Fibroblast of lung (primary cell): ENCODE measurements around the gene CBFA2T3. TPM values are rescaled to one million over a fixed set of nuclear protein-coding genes. Genes with fewer than 3 reads are reported as not detected.

ENCODE experiments used
- DNase-seq, 2 donors: peaks; one replicate each; pipeline versions ENCODE4 v3.0.0 to v3.0.0-alpha.2; 2010; ENCODE audit warnings: low read depth in 2 of 2
- H2AFZ ChIP-seq: 2 replicates; pipeline ENCODE4 v1.5.1; 2012; ENCODE audit warnings: low read length, control low read depth, inconsistent platforms
- H3K27ac ChIP-seq: 2 replicates; pipeline ENCODE4 v1.5.1; 2011; ENCODE audit warnings: low read length, control low read depth; ENCODE audit not compliant: insufficient read depth
- H3K27me3 ChIP-seq: 2 replicates; pipeline ENCODE4 v1.5.1; 2011; ENCODE audit warnings: mild to moderate bottlenecking, low read length; ENCODE audit not compliant: control insufficient read depth, insufficient read depth
- H3K36me3 ChIP-seq: 2 replicates; pipeline ENCODE4 v1.5.1; 2011; ENCODE audit warnings: low read length; ENCODE audit not compliant: control insufficient read depth, insufficient read depth
- H3K4me1 ChIP-seq: 2 replicates; pipeline ENCODE4 v1.5.1; 2011; ENCODE audit warnings: low read length; ENCODE audit not compliant: control insufficient read depth, insufficient read depth; ENCODE audit errors: extremely low read depth
- H3K4me2 ChIP-seq: 2 replicates; pipeline ENCODE4 v1.5.1; 2011; ENCODE audit warnings: low read length, control low read depth; ENCODE audit not compliant: insufficient read depth; ENCODE audit errors: extremely low read depth
- H3K4me3 ChIP-seq, 4 experiments: fragments of 200-600 bp in 1 of 4; sonication (generic) in 1 of 4; replicated peaks in 1 of 4; 2 replicates each; pipeline ENCODE4 v1.5.1; 2011 to 2016; ENCODE audit warnings: low read length in 4 of 4, low read depth in 3 of 4, mild to moderate bottlenecking in 3 of 4, control low read depth in 2 of 4, inconsistent platforms in 1 of 4, mixed read lengths in 1 of 4; ENCODE audit not compliant: insufficient read depth in 1 of 4; ENCODE audit errors: control extremely low read depth in 1 of 4
- H3K79me2 ChIP-seq: 2 replicates; pipeline ENCODE4 v1.5.1; 2012; ENCODE audit warnings: mild to moderate bottlenecking, low read length, inconsistent platforms; ENCODE audit not compliant: control insufficient read depth, insufficient read depth
- H3K9ac ChIP-seq: 2 replicates; pipeline ENCODE4 v1.5.1; 2011; ENCODE audit warnings: mild to moderate bottlenecking, low read length, control low read depth; ENCODE audit not compliant: insufficient read depth
- H3K9me3 ChIP-seq: 2 replicates; pipeline ENCODE4 v1.5.1; 2012; ENCODE audit warnings: low read depth, low read length; ENCODE audit not compliant: control insufficient read depth, insufficient read depth
- H4K20me1 ChIP-seq: 2 replicates; pipeline ENCODE4 v1.5.1; 2011; ENCODE audit warnings: low read length; ENCODE audit not compliant: control insufficient read depth, insufficient read depth; ENCODE audit errors: extremely low read depth
- CTCF ChIP-seq, 2 donors: IDR thresholded peaks in 1 of 2; conservative IDR thresholded peaks in 1 of 2; 1 replicate in 1 of 2; 2 replicates in 1 of 2; pipeline ENCODE4 v1.5.1; 2011 to 2012; ENCODE audit warnings: low read length in 2 of 2, control low read depth in 1 of 2, inconsistent platforms in 1 of 2, low read depth in 1 of 2, mild to moderate bottlenecking in 1 of 2
- EZH2 ChIP-seq: IDR thresholded peaks from 2 replicates; pipeline ENCODE4 v1.5.1; 2012; ENCODE audit warnings: low read length, control low read depth, mild to moderate bottlenecking; ENCODE audit errors: missing control alignments
- polyA plus RNA-seq, 2 donors: library from polyadenylated mRNA; depleted of rRNA in 1 of 2; stranded (reverse) in 1 of 2; unstranded in 1 of 2; fragments of >200 nt; gene quantifications; 2 replicates each; pipeline ENCODE4 v1.2.1, GENCODE V29; 2011 to 2012; ENCODE audit warnings: missing spikeins in 1 of 2
- total RNA-seq: library from RNA; depleted of rRNA; stranded (reverse); fragments of >200 nt; gene quantifications from 2 replicates; pipeline ENCODE4 v1.2.1, GENCODE V29; 2014

CBFA2T3 gene
- total and polyA plus RNA-seq, 2 donors (not counting 1 experiment from before 2014, with no cell fraction given): under 0.01 to 0.05 TPM

DNA sequence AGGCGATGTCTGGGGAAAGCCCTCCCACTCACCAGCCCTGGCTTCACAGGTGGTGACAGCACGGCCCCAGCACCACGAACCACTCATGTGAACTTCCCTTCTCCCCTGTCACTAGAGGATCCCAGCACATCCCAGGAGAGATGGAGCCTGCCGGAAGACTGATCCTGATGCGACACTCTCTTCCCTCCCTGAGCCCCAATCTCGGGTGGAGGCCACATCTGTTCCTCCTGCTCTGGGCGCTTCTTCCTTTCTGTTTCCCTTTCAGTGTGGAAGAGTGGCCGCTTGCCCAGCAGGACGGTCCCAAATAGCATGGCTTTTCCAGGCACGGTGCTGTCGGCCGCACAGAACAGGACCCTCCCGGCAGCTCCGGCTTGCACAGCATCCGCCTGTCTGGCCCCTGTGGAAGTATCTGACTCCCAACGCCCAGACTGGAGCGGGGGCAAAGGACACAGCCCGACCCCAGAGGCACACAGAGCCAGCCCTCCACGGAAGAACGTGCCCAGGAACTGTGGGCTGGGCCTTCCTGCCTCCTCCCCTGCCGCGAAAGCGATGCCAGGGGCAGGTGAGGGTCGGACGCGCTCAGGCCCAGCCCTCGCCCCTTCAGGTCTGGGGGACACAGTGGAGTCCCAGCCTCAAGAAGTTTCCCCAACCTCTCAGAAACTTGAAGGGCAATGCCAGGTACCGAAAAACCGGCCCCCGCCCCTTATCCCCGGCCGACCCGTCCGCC, 37.6 kb downstream of the CBFA2T3 start:
- Histone ChIP-seq H3K79me2 (no peaks in the 10 kb centered on the region), H3K4me3 (no peak overlapping the region), H3K9me3 (no peaks in the 10 kb centered on the region), H3K4me1 (no peaks in the 10 kb centered on the region), H3K4me2 (no peak overlapping the region), H3K9ac (no peak overlapping the region), H3K36me3 (no peaks in the 10 kb centered on the region), H3K27ac (no peak overlapping the region), H2AFZ (no peak overlapping the region), H4K20me1 (no peaks in the 10 kb centered on the region), H3K27me3 (peaks cover 55% of the 10 kb centered on the region)
- TF ChIP-seq CTCF (conservative IDR thresholded peaks at IDR 0.05 in 1 of 2, IDR thresholded peaks at IDR 0.05 in 1 of 2; ENCODE audit: low read depth in 1 of 2, low read length in 2 of 2) (no peak), EZH2 (peak; percentile 66)
- no peak for DNase-seq

DNA sequence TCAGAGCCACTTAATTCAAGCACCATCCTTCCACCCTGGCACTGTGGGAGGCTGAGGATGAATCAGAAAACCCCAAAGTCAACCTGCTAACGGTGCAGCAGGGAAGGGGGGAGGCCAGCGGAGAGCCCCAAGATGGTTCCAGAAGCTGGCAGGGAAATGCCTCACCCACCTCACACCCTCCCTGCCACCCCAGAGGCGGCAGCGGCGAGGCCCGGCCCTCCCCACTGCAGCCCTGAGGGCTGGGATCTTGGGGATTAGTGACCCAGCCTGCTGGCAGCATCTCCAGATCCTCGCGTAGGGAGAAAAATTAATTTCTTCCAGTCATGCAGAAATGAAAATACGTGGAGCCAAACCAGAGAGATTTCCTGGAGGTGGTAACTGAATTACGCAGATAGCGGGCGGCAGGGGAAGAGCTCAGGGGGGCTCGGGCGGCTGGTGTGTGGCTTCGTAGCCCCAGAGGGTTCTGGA, 38.2 kb downstream of the CBFA2T3 start:
- Histone ChIP-seq H3K9me3 (no peaks in the 10 kb centered on the region), H3K79me2 (no peaks in the 10 kb centered on the region), H3K9ac (no peak overlapping the region), H3K36me3 (no peaks in the 10 kb centered on the region), H3K4me2 (no peak overlapping the region), H3K4me3 (no peak overlapping the region), H3K27ac (no peak overlapping the region), H2AFZ (no peak overlapping the region), H3K4me1 (no peaks in the 10 kb centered on the region), H3K27me3 (peaks cover 55% of the 10 kb centered on the region), H4K20me1 (no peaks in the 10 kb centered on the region)
- TF ChIP-seq CTCF (conservative IDR thresholded peaks at IDR 0.05 in 1 of 2, IDR thresholded peaks at IDR 0.05 in 1 of 2; ENCODE audit: low read depth in 1 of 2, low read length in 2 of 2) (no peak), EZH2 (no peak)
- no peak for DNase-seq

DNA sequence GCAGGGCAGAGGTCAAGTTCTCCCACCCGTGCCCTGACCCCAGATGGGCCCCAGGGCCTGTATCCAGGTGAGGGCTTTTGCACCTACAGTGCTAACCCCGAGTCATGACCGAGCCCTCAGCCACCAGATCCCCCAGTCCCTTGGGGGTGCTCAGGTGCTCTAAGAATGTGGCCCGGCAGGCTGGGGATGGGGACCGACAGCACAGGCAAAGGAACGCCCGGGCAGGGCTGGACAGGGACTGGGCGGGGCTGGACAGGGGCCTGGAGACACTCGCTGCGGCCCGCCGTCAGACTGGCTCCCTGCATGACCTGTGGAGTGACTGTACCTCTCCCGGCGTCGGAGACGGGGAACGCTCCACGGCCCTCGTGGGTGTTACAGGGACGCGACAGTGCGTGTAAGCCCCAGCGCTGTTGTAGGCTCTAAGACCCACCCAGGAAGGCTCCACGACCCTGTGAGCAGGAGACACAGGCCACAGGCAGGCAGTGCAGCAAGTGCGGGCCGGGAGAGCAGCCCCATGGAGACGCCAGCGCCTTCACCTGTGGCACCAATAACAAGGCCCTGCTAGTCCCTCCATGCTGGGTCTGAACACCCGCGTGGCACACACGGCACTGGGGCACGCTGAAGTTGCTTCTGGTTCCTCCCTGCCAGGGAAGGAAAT, 38.8 kb downstream of the CBFA2T3 start:
- Histone ChIP-seq H2AFZ (no peak overlapping the region), H3K4me1 (no peaks in the 10 kb centered on the region), H3K4me2 (no peak overlapping the region), H3K4me3 (no peak overlapping the region), H3K27ac (no peak overlapping the region), H3K9ac (no peak overlapping the region), H3K9me3 (no peaks in the 10 kb centered on the region), H3K27me3 (peaks cover 55% of the 10 kb centered on the region), H3K79me2 (no peaks in the 10 kb centered on the region), H4K20me1 (no peaks in the 10 kb centered on the region), H3K36me3 (no peaks in the 10 kb centered on the region)
- no peak for TF ChIP-seq CTCF (conservative IDR thresholded peaks at IDR 0.05 in 1 of 2, IDR thresholded peaks at IDR 0.05 in 1 of 2; ENCODE audit: low read depth in 1 of 2, low read length in 2 of 2)
- no peak for TF ChIP-seq EZH2
- no peak for DNase-seq
